Jurkat, Clone E6-1 (cell line): ENCODE measurements around the gene RNF115. TPM values are rescaled to one million over a fixed set of nuclear protein-coding genes. Genes with fewer than 3 reads are reported as not detected.
A peak's percentile ranks its signal among the peaks of the same experiment; 100 is the strongest.

Experiments
- DNase-seq: peaks from one replicate; pipeline ENCODE4 v3.0.0-alpha.2; 2011; ENCODE audit warnings: low read depth, low spot score
- H3K4me3 ChIP-seq: 2 replicates; pipeline ENCODE4 v1.5.1; 2011; ENCODE audit warnings: mild to moderate bottlenecking, low read length, control low read depth, moderate library complexity
- polyA plus RNA-seq: library from polyadenylated mRNA; unstranded; fragments of >200 nt; gene quantifications from one replicate; pipeline ENCODE4 v1.2.1, GENCODE V29; 2012; ENCODE audit warnings: missing spikeins; ENCODE audit not compliant: insufficient read length, insufficient read depth

The RNF115 gene
- 13.1 TPM for polyA plus RNA-seq

DNA sequence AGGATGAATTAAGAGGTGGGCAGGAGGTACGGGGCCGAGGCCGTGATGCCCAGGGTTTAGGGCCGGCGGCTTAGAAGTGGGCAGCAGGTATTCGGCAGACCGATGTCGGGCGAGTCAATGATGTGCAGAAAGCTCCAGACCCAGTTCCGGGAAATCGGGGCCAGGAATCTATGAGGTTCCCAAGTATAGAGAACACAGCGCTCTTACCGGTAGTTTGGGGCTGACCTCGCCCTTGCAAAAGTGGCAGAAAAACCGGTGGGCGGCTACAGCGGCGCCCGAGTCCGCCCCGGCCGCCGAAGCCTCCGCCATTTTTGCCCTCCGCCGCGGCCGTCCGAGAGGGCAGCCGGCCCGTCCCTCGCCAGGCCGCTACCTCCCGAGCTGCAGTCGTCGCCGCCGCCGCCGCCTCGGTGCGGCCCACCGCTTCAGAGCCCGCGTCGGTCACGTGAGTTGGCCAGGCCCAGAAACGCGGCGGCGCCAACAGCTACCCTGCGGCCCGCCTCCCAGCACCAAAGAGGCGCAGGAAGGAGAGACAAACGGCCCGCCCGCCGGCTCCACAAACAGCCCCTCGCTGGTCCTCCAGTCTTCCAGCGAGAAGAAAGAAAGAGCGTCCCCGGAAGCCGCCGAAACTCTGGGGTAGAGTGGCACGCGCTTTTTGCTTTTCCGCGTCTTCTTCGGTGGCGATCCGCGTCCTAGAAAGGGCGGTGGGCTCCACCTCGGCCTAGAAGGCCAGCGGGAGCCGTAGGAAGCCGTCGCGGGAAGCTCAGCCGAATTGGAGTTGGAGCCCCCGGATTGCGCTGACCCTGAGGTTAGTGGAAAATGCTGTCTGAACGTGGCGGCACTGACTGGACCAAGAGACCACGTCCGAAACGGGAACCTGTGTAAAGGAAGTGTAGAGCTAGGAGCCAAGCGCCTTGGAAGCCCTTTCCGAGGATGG lies at the start of gene RNF115, which contains the start of gene POLR3C:
TSS of gene RNF115 (minus strand) at position 531 of the 934 bp plus-strand sequence. CDS start at position 309, 222 bp downstream.
TSS of gene POLR3C (plus strand) at position 636 of the 934 bp plus-strand sequence. CDS start 1,577 bp downstream, outside the sequence.
- DNase-seq = peak; percentile 85
- peak within 1 kb of the TSS; percentile 99 for H3K4me3 ChIP-seq

DNA sequence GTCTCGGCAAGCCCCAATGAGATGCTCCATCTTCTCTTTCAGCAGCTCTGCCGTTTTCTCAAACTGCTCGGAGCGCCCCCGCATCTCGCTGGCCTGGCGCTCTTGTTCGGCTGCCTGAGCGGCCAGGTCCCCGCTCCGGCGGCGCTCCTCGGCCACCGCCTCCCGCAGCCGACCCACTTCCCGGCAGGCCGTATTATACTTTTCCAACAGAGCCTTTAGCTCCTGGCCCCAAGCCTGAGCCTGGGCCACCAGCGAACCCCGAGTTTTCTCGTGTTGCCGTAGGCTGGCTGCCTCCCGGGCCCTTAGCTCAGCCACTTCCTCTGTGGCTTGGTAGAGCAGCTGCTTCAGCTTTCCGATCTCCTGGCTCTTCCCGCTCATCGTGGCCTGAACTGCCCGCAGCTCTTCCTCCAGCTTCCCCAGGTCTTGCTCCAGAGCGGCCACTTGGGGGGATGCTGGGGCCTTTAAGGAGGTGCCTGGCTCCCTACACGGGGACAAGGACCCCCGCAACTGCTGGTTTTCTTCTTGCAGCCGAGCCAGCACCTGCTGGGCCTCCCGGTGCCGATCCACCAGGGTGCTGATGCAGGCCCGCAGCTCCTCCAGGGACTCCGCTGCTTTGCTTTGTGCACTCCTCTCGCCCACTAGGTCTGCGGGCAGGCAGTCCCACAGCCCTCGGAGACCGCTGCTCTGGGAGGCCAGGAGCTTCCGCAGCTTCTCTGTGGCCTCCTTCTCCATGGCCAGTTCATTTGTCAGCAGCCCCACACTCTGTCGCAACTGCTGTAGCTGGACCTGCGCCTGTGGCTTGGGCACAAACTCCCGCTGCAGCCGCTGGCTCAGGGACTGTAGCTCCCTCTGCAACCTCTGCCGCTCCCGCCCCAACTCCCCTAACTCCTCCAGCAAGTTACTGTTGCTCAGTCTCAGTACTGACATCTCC lies 48.4 kb upstream of the RNF115 start:
- no peak overlapping the region for H3K4me3 ChIP-seq
- no peak for DNase-seq

- H3K4me3 ChIP-seq = no peak overlapping the region
- DNase-seq = no peak
Measured at GRCh38 chr1:145868232-145868631, 44.3 kb upstream of the RNF115 start.

GRCh38 chr1:145863282-145864018 lies 39.6 kb upstream of the RNF115 start:
- H3K4me3 ChIP-seq = no peak overlapping the region
- no peak for DNase-seq

- peak; percentile 52 for DNase-seq
- H3K4me3 ChIP-seq = peak overlapping the region; percentile 82
Measured at GRCh38 chr1:145859491-145860023, 35.7 kb upstream of the RNF115 start.

- peak; percentile 74 for DNase-seq
- peak within 1 kb of the TSS; percentile 82 for H3K4me3 ChIP-seq
Measured at GRCh38 chr1:145858901-145859490, 35.1 kb upstream of the RNF115 start, which contains the start of gene PIAS3. TSS of gene PIAS3 (minus strand) at chr1:145859081. CDS start at chr1:145858990, 91 bp downstream.

DNA sequence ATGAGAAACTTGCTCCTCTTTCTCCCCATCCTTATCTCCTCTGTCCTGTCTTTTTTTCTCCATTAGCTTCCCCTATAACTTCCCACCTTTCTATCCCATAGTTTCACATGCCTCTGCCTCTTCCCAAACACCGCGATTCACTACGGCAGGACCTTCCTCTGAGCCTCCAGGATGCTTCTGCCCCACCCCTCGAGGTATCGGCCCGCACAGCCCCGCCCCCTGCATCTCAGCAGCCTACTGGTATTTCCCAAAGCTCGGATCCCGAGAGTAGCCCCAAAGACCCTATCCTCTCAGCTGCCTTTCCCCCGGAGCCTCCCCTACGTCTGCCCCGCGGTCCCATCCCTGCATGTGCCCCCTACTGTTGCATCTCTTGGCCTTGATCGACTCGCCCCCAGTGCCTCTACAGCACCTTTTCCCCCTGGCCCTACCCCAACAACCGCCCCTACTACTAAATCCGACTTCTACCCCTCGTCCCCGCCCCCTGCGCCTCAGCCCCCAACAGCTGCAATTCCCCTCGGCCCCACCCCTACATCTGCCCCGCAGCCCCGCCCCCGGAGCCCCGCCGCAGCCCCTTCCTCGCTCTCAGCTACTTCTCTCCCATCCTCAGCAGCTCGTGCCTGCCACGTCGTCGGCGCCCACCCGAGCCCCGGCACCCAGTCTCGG lies 34.5 kb upstream of the RNF115 start:
- peak; percentile 59 for DNase-seq
- H3K4me3 ChIP-seq = peak overlapping the region; percentile 82

DNA sequence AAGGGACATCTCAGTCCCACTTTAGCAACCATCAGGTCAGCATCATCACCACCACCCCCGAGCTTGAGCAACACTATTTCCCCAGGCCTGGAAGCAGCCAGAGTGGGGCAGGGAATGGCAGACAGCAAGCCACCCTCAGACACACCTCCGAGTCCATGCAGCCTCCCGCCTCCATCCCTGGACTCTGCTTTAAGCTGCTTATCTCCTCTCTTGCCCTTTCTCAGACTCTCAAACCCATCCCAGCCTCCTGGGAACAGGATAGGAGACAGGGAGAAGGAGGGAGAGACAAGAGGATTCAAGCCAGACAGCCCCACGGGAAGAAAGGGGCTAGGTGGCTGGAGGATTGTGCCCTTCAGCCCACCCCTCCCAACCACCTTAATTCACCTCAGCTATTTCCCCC lies 33.3 kb upstream of the RNF115 start:
- DNase-seq = no peak

DNA sequence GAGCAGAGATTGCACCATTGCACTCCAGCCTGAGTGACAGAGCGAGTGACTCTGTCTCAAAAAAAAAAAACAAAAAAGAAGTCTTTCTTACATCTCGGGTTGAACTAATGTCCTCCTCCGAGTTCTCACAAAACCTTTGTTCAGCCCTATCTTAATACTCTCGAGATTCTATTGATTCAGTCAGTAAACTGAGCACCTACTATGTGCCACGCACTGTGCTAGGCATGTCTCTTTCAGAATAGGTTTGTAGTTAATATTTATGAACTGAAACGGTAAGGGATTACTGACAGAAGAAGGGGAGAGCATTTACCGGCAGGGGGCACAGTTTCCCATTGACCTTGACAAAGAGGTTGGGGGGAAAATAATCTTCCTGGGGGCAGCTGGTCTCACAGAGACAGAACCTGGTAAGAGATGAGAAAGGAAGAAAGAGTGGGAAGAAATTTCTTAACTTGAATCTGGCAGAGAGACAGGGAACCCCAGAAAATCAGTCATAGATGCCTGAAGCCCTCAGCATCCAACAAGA lies 31.6 kb upstream of the RNF115 start:
- no peak overlapping the region for H3K4me3 ChIP-seq

More for the DNA sequence above, 33.3 kb upstream of the RNF115 start:
- H3K4me3 ChIP-seq = no peak overlapping the region

GRCh38 chr1:145849356-145850160 lies 25.7 kb upstream of the RNF115 start:
- no peak overlapping the region for H3K4me3 ChIP-seq
- DNase-seq = no peak

More for the DNA sequence above, 31.6 kb upstream of the RNF115 start:
- no peak for DNase-seq

GRCh38 chr1:145847827-145848226 lies 23.9 kb upstream of the RNF115 start:
- no peak overlapping the region for H3K4me3 ChIP-seq
- DNase-seq = no peak

- H3K4me3 ChIP-seq = peak overlapping the region; percentile 73
- no peak for DNase-seq
Measured at GRCh38 chr1:145846201-145846612, 22.3 kb upstream of the RNF115 start.

DNA sequence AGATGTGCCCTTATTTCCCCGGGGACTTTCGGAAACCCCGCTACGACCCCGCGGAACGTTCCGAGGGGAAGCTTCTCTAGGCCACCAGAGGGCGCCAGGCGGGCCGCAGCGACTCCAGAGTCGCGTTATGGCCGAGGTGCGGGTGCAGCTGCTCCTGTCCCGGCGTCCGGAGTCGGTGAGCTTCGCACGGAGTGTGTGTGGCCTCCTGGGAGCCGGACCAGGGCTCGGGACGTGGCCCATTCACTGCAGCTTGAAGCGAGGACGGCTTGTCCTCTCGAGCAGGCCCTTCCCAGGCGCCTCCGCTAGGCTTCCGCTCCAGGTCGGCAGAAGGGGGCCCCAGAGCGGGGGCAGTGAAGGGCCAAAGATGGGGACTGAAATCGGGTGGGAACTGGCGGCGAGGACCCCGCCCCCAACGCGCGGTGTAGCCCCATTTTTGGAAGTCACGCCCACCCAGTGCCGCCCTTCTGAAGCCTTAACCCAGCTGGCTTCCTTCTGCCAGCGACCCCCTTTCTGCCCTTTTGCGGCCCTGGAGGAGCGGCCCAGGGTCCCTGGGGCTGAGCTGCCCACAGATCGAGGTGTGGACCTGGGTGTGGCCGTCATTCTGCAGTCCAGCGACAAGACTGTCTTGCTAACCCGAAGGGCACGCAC lies 21.7 kb upstream of the RNF115 start, which contains the start of gene NUDT17:
TSS of gene NUDT17 (plus strand) at position 117 of the 648 bp plus-strand sequence. CDS start at position 128, 11 bp downstream.
- H3K4me3 ChIP-seq = peak within 1 kb of the TSS; percentile 73
- peak; percentile 49 for DNase-seq

- H3K4me3 ChIP-seq = peak overlapping the region; percentile 73
- no peak for DNase-seq
Measured at GRCh38 chr1:145845144-145845513, 21.2 kb upstream of the RNF115 start.

GRCh38 chr1:145843031-145843430 lies 19.1 kb upstream of the RNF115 start:
- no peak overlapping the region for H3K4me3 ChIP-seq
- DNase-seq = no peak

DNA sequence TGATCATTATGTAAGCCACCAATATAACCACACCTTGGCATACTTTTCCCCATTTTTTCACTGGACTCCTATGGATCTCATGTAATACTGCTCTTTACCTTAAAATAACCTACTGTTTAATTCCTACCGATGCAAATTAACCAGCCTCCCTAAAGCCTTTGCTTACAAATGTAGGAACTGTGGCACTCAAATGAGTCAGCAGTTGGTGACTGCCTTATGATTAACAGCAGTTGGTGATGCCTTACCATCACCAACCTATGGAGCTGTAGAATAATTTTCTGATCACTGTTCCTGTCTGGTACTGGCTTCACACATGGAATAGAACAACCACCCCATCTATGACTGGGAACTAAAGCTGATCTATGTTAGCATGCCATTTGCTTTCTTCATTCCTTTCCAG lies 13.8 kb upstream of the RNF115 start:
- H3K4me3 ChIP-seq = no peak overlapping the region
- DNase-seq = no peak
